ENCODE data around the gene AP2A1.

The AP2A1 gene

DNA sequence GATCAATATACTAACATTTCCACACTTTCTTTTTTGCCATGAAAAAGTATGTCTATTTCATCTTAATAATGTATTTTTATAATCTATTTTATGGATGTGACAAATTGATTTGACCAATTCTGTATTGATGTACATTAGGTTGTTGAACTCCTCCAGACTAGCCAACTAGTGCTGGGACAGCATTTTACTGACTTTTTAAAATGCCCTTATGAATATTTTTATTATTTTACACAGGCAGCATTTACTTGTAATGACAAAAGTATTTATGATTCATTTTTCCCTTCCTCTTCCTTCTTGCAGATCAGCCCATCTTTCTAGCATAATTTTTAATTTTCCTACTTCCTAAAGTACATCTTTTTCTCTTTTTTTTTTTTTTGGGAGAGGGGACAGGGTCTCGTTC lies 47.2 kb downstream of the AP2A1 start:
- no peak for TF ChIP-seq SIN3A (IDR thresholded peaks at IDR 0.05; ENCODE audit: borderline replicate concordance, insufficient read depth, low read length)
- TF ChIP-seq, protein P1, sequence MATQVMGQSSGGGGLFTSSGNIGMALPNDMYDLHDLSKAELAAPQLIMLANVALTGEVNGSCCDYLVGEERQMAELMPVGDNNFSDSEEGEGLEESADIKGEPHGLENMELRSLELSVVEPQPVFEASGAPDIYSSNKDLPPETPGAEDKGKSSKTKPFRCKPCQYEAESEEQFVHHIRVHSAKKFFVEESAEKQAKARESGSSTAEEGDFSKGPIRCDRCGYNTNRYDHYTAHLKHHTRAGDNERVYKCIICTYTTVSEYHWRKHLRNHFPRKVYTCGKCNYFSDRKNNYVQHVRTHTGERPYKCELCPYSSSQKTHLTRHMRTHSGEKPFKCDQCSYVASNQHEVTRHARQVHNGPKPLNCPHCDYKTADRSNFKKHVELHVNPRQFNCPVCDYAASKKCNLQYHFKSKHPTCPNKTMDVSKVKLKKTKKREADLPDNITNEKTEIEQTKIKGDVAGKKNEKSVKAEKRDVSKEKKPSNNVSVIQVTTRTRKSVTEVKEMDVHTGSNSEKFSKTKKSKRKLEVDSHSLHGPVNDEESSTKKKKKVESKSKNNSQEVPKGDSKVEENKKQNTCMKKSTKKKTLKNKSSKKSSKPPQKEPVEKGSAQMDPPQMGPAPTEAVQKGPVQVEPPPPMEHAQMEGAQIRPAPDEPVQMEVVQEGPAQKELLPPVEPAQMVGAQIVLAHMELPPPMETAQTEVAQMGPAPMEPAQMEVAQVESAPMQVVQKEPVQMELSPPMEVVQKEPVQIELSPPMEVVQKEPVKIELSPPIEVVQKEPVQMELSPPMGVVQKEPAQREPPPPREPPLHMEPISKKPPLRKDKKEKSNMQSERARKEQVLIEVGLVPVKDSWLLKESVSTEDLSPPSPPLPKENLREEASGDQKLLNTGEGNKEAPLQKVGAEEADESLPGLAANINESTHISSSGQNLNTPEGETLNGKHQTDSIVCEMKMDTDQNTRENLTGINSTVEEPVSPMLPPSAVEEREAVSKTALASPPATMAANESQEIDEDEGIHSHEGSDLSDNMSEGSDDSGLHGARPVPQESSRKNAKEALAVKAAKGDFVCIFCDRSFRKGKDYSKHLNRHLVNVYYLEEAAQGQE (IDR thresholded peaks at IDR 0.05; ENCODE audit: insufficient read depth in 1 of 2, low read depth in 2 of 2, low read length in 2 of 2) = no peak
- no peak for TF ChIP-seq FOXP2 (optimal IDR thresholded peaks at IDR 0.05; ENCODE audit: borderline replicate concordance, extremely low read depth, extremely low read length, insufficient read depth)
- TF ChIP-seq POLR2AphosphoS5 (IDR thresholded peaks at IDR 0.05; ENCODE audit: low read depth, low read length) = no peak
- TF ChIP-seq TAF1 (IDR thresholded peaks at IDR 0.05; ENCODE audit: borderline replicate concordance, insufficient read depth, low read length) = no peak

DNA sequence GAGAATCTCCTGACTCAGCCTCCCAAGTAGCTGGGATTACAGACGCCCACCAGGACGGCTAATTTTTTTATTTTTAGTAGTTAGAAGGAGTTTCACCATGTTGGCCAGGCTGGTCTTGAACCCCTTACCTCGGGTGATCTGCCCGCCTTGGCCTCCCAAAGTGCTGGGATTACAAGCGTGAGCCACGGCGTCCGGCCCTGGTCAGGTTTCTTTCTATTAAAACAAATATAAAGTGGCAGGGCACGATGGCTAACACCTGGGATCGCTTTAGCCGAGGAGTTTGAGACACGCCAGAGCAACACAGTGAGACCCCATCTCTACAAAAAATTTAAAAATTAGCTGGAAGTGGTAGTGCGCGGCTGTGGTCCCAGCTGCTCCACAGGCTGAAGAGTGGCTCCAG lies 49.8 kb downstream of the AP2A1 start:
- no peak for TF ChIP-seq FOXP2 (optimal IDR thresholded peaks at IDR 0.05; ENCODE audit: borderline replicate concordance, extremely low read depth, extremely low read length, insufficient read depth)
- TF ChIP-seq POLR2AphosphoS5 (IDR thresholded peaks at IDR 0.05; ENCODE audit: low read depth, low read length) = no peak
- TF ChIP-seq, protein P1 (IDR thresholded peaks at IDR 0.05; ENCODE audit: insufficient read depth in 1 of 2, low read depth in 2 of 2, low read length in 2 of 2) = no peak
- no peak for TF ChIP-seq SIN3A (IDR thresholded peaks at IDR 0.05; ENCODE audit: borderline replicate concordance, insufficient read depth, low read length)
- no peak for TF ChIP-seq TAF1 (IDR thresholded peaks at IDR 0.05; ENCODE audit: borderline replicate concordance, insufficient read depth, low read length)

DNA sequence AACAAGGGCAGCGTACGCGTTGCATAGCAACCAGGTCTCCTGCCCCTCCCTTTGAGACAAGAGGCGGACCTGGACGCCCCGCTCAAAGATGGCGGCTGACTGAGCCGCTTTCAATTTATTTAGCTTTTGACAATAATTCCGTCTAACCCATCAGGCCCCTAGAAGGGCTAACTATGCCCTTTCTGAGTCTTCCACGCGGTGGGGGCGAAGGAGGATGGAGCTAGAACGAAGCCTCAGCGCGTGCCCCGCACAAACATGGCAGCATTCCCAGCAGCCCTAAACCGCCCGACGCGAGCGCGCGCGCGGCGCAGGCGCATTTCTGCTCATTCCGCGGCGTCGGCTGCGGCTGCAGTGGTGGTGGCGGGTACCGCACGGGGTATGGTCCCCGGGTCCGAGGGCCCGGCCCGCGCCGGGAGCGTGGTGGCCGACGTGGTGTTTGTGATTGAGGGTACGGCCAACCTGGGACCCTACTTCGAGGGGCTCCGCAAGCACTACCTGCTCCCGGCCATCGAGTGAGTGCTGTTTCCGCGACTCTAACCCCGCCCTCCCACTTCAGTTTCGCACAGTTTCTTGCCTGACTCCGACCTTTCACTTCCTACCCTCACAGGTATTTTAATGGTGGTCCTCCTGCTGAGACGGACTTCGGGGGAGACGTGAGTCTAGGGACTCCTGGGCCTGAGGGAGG lies 51.3 kb downstream of the AP2A1 start, which contains the start of gene MED25:
Gene MED25 (plus strand): TSS at position 326 of the 685 bp plus-strand sequence. CDS start 53 bp downstream, at position 379.
- peak; percentile 72 for TF ChIP-seq FOXP2 (optimal IDR thresholded peaks at IDR 0.05; ENCODE audit: borderline replicate concordance, extremely low read depth, extremely low read length, insufficient read depth)
- 0 out of 2 replicates have a peak, but pooled peaks have one; percentile 6 for TF ChIP-seq SIN3A (IDR thresholded peaks at IDR 0.05; ENCODE audit: borderline replicate concordance, insufficient read depth, low read length)
- 0 out of 2 replicates have a peak, but pooled peaks have one; percentile 42 for TF ChIP-seq TAF1 (IDR thresholded peaks at IDR 0.05; ENCODE audit: borderline replicate concordance, insufficient read depth, low read length)
- peak; percentile 82 for TF ChIP-seq POLR2AphosphoS5 (IDR thresholded peaks at IDR 0.05; ENCODE audit: low read depth, low read length)
- TF ChIP-seq, protein P1 (IDR thresholded peaks at IDR 0.05; ENCODE audit: insufficient read depth in 1 of 2, low read depth in 2 of 2, low read length in 2 of 2) = no peak

DNA sequence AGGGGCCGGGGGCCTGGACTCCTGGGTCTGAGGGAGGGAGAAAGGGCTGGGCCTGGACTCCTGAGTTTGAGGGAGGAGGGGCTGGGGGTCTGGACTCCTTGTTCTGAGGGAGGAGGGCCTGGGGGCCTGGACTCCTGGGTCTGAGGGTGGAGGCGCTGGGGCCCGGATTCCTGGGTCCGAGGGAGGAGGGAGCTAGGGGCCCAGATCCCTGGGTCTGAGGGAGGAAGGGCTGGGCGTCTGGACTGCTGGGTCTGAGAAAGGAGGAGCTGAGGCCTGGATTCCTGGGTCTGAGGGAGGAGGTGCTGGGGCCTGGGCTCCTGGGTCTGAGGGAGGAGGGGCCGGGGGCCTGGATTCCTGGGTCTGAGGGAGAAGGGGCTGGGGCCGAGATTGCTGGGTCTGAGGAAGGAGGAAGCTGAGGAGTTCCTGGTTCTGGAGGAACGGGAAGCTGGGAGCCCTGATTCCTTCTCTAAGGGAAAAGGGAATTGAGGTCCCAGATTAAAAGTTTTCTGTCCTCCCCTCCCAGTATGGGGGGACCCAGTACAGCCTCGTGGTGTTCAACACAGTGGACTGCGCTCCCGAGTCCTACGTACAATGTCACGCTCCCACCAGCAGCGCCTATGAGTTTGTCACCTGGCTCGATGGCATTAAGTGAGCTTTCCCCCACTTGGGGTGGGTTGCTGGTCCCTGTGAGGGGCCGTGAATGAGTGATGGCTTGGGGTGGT lies 52.0 kb downstream of the AP2A1 start:
- no peak for TF ChIP-seq FOXP2 (optimal IDR thresholded peaks at IDR 0.05; ENCODE audit: borderline replicate concordance, extremely low read depth, extremely low read length, insufficient read depth)

GRCh38 chr19:49820125-49820524 lies 53.3 kb downstream of the AP2A1 start:
- no peak for TF ChIP-seq TAF1 (IDR thresholded peaks at IDR 0.05; ENCODE audit: borderline replicate concordance, insufficient read depth, low read length)
- TF ChIP-seq FOXP2 (optimal IDR thresholded peaks at IDR 0.05; ENCODE audit: borderline replicate concordance, extremely low read depth, extremely low read length, insufficient read depth) = no peak
- TF ChIP-seq, protein P1 (IDR thresholded peaks at IDR 0.05; ENCODE audit: insufficient read depth in 1 of 2, low read depth in 2 of 2, low read length in 2 of 2) = no peak
- TF ChIP-seq POLR2AphosphoS5 (IDR thresholded peaks at IDR 0.05; ENCODE audit: low read depth, low read length) = no peak
- no peak for TF ChIP-seq SIN3A (IDR thresholded peaks at IDR 0.05; ENCODE audit: borderline replicate concordance, insufficient read depth, low read length)

Data from PFSK-1 (cell line).